NT2/D1 (cell line): ENCODE measurements around the gene SUOX.
A peak's percentile ranks its signal among the peaks of the same experiment; 100 is the strongest.
"Not testable (repeated sequence)": the region's sequence is repeated elsewhere in the genome, so short reads cannot be mapped to it uniquely, and the experiment has no call there.

ENCODE experiments used
- DNase-seq: peaks from one replicate; pipeline ENCODE4 v3.0.0-alpha.2; 2011; ENCODE audit warnings: low read depth, low spot score
- H3K27me3 ChIP-seq: 2 replicates; pipeline ENCODE4 v1.6.0; 2011; ENCODE audit warnings: mild to moderate bottlenecking; ENCODE audit not compliant: insufficient read length, insufficient read depth
- H3K36me3 ChIP-seq: 2 replicates; pipeline ENCODE4 v1.6.1; 2011; ENCODE audit warnings: mild to moderate bottlenecking, low read length, mixed read lengths; ENCODE audit not compliant: insufficient read depth, insufficient read length
- H3K4me1 ChIP-seq: 2 replicates; pipeline ENCODE4 v1.5.1; 2011; ENCODE audit not compliant: insufficient read depth, insufficient read length
- H3K4me3 ChIP-seq: 2 replicates; pipeline ENCODE4 v1.5.1; 2011; ENCODE audit warnings: low read depth; ENCODE audit not compliant: insufficient read length
- H3K9ac ChIP-seq: 2 replicates; pipeline ENCODE4 v1.6.0; 2011; ENCODE audit warnings: low read depth; ENCODE audit not compliant: insufficient read length
- H3K9me3 ChIP-seq: 2 replicates; pipeline ENCODE4 v1.5.1; 2011; ENCODE audit warnings: mild to moderate bottlenecking, low read length; ENCODE audit not compliant: insufficient read depth
- SUZ12 ChIP-seq: IDR thresholded peaks from 2 replicates; pipeline ENCODE4 v1.6.1; 2011; ENCODE audit not compliant: insufficient read length, insufficient read depth; ENCODE audit errors: extremely low read depth
- YY1 ChIP-seq: IDR thresholded peaks from 2 replicates; pipeline ENCODE4 v1.6.1; 2011; ENCODE audit not compliant: insufficient read length, insufficient read depth
- ZNF274 ChIP-seq: IDR thresholded peaks from 2 replicates; pipeline ENCODE4 v1.6.1; 2011; ENCODE audit warnings: mild to moderate bottlenecking, low read depth, low read length

SUOX gene

DNA sequence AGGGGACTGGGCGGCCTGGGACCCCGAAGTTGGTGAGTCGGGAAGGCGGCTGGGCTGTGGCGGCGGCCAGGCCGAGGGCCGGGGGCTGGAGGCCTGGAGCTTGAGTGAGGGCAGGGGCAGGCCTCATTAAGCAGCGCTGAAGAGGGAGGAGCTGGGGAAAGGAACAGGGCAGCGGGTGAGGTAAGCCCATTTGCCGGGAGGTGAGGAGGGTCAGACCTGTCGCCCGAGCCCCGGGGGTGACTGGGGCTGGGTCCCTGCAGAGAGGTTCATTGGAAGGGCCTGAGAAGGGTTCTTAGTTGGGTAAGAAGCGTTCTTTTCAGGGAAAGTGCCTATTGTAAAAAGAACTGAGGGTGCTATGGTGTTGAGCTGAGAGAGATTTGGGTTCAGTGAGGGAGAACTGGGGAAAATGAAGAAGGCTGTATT, 22.8 kb upstream of the SUOX start:
- no peak for TF ChIP-seq SUZ12
- no peak for TF ChIP-seq ZNF274
- no peak for TF ChIP-seq YY1
- H3K9ac ChIP-seq = peak overlapping the region; percentile 99
- peaks cover 59% of the 10 kb centered on the region for H3K36me3 ChIP-seq
- no peaks in the 10 kb centered on the region for H3K9me3 ChIP-seq
- peaks cover 3% of the 10 kb centered on the region for H3K4me1 ChIP-seq
- no peaks in the 10 kb centered on the region for H3K27me3 ChIP-seq
- H3K4me3 ChIP-seq = peak overlapping the region; percentile 95
- DNase-seq = peak; percentile 38

DNA sequence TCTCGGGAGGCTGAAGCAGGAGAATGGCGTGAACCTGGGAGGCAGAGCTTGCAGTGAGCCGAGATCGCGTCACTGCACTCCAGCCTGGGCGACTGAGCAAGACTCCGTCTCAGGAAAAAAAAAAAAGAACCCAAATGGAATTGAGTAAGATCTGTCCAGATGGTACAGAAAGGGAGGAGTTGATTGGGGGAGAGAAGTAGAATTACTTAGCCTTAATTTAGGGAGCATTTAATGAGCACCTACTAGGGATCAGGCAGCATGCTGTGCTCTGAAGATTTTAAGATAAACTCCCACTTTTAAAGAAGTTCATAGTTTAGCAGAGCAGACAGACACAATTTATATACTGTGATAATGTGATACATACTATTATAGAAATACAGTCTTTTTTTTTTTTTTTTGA, 18.7 kb upstream of the SUOX start:
- Histone ChIP-seq H3K4me1 (no peaks in the 10 kb centered on the region), H3K9me3 (no peaks in the 10 kb centered on the region), H3K27me3 (no peaks in the 10 kb centered on the region), H3K36me3 (peaks cover 57% of the 10 kb centered on the region), H3K9ac (no peak overlapping the region), H3K4me3 (no peak overlapping the region)
- DNase-seq = no peak
- TF ChIP-seq YY1 = no peak
- no peak for TF ChIP-seq SUZ12

DNA sequence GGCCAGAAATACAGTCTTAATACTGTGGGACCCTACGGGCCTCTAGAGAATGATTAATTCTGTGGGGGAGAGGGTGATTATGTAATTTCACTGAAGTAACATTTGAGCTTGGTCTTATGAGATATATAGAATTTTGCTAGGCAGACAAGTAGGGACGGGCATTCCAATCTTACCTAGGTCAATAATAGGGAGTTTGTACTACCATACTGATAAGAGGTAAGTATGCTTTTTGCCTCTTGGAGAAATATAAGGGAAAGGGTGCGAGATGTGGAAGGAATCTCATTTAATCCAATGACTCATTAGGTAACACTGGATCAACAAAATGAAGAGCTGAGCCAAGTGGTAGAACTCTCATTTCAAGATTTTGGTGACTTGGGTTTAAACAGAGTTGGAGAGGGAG, 18.0 kb upstream of the SUOX start:
- no peaks in the 10 kb centered on the region for H3K27me3 ChIP-seq

DNA sequence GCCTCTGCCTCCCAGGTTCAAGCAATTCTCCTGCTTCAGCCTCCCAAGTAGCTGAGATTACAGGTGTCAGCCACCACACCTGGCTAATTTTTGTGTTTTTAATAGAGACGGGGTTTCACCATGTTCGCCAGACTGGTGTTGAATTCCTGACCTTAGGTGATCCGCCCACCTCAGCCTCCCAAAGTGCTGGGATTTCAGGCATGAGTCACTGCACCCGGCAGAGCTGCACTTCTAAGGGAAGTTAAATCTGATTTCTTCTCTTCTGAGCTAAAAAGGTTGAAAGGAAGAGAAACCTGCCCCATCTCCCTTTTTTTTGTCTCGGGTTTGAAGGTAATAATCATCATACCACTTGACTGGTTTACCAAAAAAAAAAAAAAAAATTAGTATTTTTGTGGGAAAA, 15.2 kb upstream of the SUOX start:
- H3K36me3 ChIP-seq = peaks cover 77% of the 10 kb centered on the region
- not testable (repeated sequence) for H3K4me3 ChIP-seq, H3K9ac ChIP-seq, DNase-seq, H3K9me3 ChIP-seq, H3K4me1 ChIP-seq, H3K27me3 ChIP-seq

More for the DNA sequence above, 18.0 kb upstream of the SUOX start:
- H3K36me3 ChIP-seq = peaks cover 62% of the 10 kb centered on the region
- no peak for DNase-seq
- no peaks in the 10 kb centered on the region for H3K4me1 ChIP-seq
- H3K9ac ChIP-seq = no peak overlapping the region
- TF ChIP-seq YY1 (no peak), ZNF274 (no peak), SUZ12 (no peak)
- no peaks in the 10 kb centered on the region for H3K9me3 ChIP-seq
- H3K4me3 ChIP-seq = no peak overlapping the region

DNA sequence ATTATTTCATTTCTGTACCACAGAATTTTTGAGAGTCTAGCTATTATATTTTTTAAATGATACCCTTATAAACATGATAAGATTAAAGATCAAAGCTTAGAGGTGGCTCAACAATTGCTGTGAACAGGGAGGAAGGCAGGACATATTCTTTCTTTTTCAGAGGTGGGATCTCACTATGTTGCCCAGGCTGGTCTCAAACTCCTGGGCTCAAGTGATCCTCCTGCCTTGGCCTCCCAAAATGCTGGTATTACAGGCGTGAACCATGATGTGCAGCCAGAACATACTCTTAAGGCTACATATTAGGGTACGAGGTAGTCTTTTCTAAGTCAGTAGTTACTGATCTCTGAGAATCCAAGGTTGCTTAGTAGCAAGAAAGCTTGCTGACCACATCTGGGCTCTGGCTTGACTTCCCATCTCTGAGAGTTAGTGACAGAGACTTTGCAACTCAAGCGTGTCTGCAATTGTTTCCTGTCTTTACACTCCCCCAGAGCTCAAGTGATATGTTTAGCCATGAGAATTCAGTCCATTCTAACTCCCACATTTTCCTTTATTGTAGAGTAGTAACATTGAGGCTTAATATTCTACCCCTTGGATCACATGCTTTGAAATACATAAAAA, 14.6 kb upstream of the SUOX start:
- Histone ChIP-seq H3K27me3 (no peaks in the 10 kb centered on the region), H3K36me3 (peaks cover 77% of the 10 kb centered on the region), H3K4me3 (no peak overlapping the region), H3K9ac (no peak overlapping the region), H3K4me1 (no peaks in the 10 kb centered on the region), H3K9me3 (no peaks in the 10 kb centered on the region)
- no peak for DNase-seq
- TF ChIP-seq YY1 = no peak
- no peak for TF ChIP-seq ZNF274
- TF ChIP-seq SUZ12 = no peak

DNA sequence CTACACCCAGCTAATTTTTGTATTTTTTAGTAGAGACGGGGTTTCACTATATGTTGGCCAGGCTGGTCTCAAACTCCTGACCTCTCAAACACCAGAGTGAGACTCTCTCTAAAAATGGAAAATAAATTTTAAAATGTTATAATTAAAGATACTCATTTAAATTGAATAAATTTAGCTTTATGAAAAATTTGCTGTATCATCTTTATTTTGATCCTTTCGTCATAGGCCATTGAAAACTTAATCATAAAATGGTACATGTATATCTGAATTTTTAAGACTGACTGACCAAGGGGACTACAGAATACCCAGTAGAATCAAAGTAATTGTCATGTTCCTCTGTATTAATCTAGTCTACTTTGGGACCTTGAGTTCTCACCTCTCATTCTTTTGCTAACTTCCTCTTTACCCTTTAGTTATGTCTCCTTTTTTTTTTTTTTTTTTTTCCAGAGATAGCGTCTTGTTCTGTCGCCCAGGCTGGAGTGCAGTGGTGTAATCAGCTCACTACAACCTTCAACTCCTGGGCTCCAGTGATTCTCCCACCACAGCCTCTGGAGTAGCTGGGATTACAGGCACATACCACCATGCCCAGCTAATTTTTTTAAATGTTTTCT, 13.7 kb upstream of the SUOX start:
- TF ChIP-seq SUZ12 (no peak), YY1 (no peak), ZNF274 (no peak)
- Histone ChIP-seq H3K9ac (no peak overlapping the region), H3K4me1 (no peaks in the 10 kb centered on the region), H3K27me3 (no peaks in the 10 kb centered on the region), H3K9me3 (no peaks in the 10 kb centered on the region), H3K4me3 (no peak overlapping the region), H3K36me3 (peaks cover 79% of the 10 kb centered on the region)
- DNase-seq = no peak

DNA sequence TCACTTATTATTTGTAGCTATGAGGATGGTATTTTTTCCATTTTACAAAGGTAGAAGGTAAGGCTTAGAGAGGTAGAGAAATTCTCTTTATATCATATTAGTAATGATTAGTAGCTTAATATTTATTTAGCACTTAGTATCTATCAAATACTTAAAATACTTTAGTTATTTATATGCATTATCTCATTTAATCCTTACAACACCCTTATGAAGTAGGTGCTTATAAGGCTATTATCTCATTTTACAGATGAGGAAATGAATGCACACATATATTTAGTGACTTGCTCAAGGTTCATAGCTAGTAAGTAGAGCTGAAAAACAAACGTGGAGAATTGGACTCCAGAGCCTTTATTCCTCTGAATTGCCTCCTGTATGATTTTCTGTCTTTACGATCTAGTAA, 12.2 kb upstream of the SUOX start:
- Histone ChIP-seq H3K4me1 (no peaks in the 10 kb centered on the region), H3K36me3 (peaks cover 83% of the 10 kb centered on the region), H3K4me3 (no peak overlapping the region), H3K27me3 (no peaks in the 10 kb centered on the region), H3K9me3 (no peaks in the 10 kb centered on the region), H3K9ac (no peak overlapping the region)
- TF ChIP-seq ZNF274 (no peak), SUZ12 (no peak), YY1 (no peak)
- no peak for DNase-seq
